HFFc6 (cell line): ENCODE results near the gene GMEB2. TPM values are rescaled to one million over a fixed set of nuclear protein-coding genes. Genes with fewer than 3 reads are reported as not detected.
"Not testable (repeated sequence)": the region's sequence is repeated elsewhere in the genome, so short reads cannot be mapped to it uniquely, and the experiment has no call there.

Experiments used
- DNase-seq: peaks from one replicate; pipeline ENCODE4 v3.0.0-alpha.2; 2018
- H3K27ac Mint-ChIP-seq: 2 replicates; pipeline ENCODE4 v1.8.0; 2020; ENCODE audit warnings: mild to moderate bottlenecking, mixed read lengths
- H3K27me3 Mint-ChIP-seq: 2 replicates; pipeline ENCODE4 v1.8.0; 2021; ENCODE audit warnings: mild to moderate bottlenecking, moderate library complexity, mixed read lengths; ENCODE audit not compliant: insufficient read depth
- H3K36me3 Mint-ChIP-seq: 2 replicates; pipeline ENCODE4 v1.8.0; 2021; ENCODE audit warnings: low read depth, mixed read lengths
- H3K4me1 Mint-ChIP-seq: 2 replicates; pipeline ENCODE4 v1.8.0; 2020; ENCODE audit warnings: low read depth, mixed read lengths
- H3K4me3 Mint-ChIP-seq: 2 replicates; pipeline ENCODE4 v1.8.0; 2020; ENCODE audit warnings: mild to moderate bottlenecking, moderate library complexity, mixed read lengths
- H3K9me3 Mint-ChIP-seq: 2 replicates; pipeline ENCODE4 v1.8.0; 2020; ENCODE audit warnings: mild to moderate bottlenecking, mixed read lengths
- CTCF ChIP-seq: fragments of 200-600 bp; sonication (generic); IDR thresholded peaks from 2 replicates; pipeline ENCODE4 v1.5.0; 2021; ENCODE audit warnings: antibody characterized with exemption, mild to moderate bottlenecking
- total RNA-seq, 6 experiments: library from RNA; stranded (reverse); fragmentation: NEBNext Ultra II Directional; extraction: Animal tissue kit (Norgen Biotek cat#: 25700); gene quantifications; 2 replicates in 1 of 6; 3 replicates in 5 of 6; pipeline ENCODE4 v1.2.3, GENCODE V29; 2021

The GMEB2 gene
- total RNA-seq, 6 experiments from 2014 or later, result 10.9 to 12.4 (median 12.0) TPM

- TF ChIP-seq CTCF, result no peak
- H3K27me3 Mint-ChIP-seq, result no peaks in the 10 kb centered on the region; the same call in 1 of the 2 replicates
- H3K9me3 Mint-ChIP-seq, result no peaks in the 10 kb centered on the region
- no peak for DNase-seq
- H3K4me3 Mint-ChIP-seq, result no peak overlapping the region
- no peaks in the 10 kb centered on the region for H3K4me1 Mint-ChIP-seq
- peaks cover 20% of the 10 kb centered on the region for H3K36me3 Mint-ChIP-seq
- no peak overlapping the region for H3K27ac Mint-ChIP-seq
These were observed 15.3 kb downstream of the GMEB2 start for GRCh38 chr20:63611646-63612045.

GRCh38 chr20:63610581-63611435, 16.1 kb downstream of the GMEB2 start:
- no peak for DNase-seq
- Mint-ChIP-seq H3K27ac (no peak overlapping the region), H3K36me3 (peaks cover 20% of the 10 kb centered on the region), H3K4me3 (no peak overlapping the region), H3K9me3 (no peaks in the 10 kb centered on the region), H3K4me1 (no peaks in the 10 kb centered on the region), H3K27me3 (no peaks in the 10 kb centered on the region; the same call in 1 of the 2 replicates)
- TF ChIP-seq CTCF, result no peak

DNA sequence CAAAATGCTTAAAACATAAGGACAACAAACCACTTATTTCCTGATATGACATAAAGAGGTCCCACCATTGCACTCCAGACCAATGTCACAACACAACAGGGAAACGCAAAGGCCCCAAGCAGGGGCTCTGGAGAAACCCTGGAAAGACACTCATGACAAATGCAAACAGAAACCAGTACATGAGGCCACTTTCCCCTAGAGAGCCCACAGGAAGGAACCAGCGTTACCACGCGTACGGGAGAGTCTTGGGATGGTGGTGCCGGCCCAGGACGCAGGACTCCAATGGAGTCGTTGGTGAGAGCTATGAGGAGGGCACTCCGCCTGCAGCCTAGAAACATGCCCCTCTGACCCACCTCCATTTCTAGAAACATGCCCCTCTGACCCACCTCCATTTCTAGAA, 20.2 kb downstream of the GMEB2 start:
- Mint-ChIP-seq H3K9me3 (no peaks in the 10 kb centered on the region), H3K27me3 (no peaks in the 10 kb centered on the region; the same call in none of the 2 replicates), H3K4me3 (no peak overlapping the region), H3K36me3 (peaks cover 8% of the 10 kb centered on the region), H3K4me1 (no peaks in the 10 kb centered on the region), H3K27ac (no peak overlapping the region)
- TF ChIP-seq CTCF, result no peak
- DNase-seq, result no peak

DNA sequence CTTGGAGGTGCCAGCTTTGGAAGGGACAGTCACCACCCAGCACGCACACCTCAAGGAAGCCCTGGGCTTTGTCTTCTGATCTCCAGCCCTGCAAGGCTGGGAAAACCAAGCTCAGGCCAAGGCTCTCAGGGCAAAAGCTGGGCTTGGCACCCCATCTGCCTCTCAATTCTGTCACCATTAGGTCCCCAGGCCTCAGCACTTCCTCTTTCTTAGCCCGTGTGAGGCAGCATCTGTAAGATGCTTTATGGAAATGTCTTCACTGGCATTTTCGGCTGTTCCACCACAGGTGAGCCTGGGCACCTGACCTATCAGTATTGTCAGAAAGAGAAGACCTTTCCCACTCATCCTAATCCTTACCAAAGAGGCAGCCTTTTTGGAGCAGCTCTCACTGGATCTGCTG, 24.6 kb downstream of the GMEB2 start:
- peaks cover 32% of the 10 kb centered on the region for H3K36me3 Mint-ChIP-seq
- H3K27me3 Mint-ChIP-seq, result no peaks in the 10 kb centered on the region; the same call in none of the 2 replicates
- H3K9me3 Mint-ChIP-seq, result no peaks in the 10 kb centered on the region
- H3K27ac Mint-ChIP-seq, result no peak overlapping the region
- no peak overlapping the region for H3K4me3 Mint-ChIP-seq
- 0 out of 2 replicates have a peak, but pooled peaks cover 5% of the 10 kb centered on the region for H3K4me1 Mint-ChIP-seq
- DNase-seq, result no peak
- no peak for TF ChIP-seq CTCF

GRCh38 chr20:63601679-63602078, 25.2 kb downstream of the GMEB2 start:
- peaks cover 32% of the 10 kb centered on the region for H3K36me3 Mint-ChIP-seq
- not testable (repeated sequence) for H3K9me3 Mint-ChIP-seq, H3K4me1 Mint-ChIP-seq, H3K27ac Mint-ChIP-seq, DNase-seq, H3K4me3 Mint-ChIP-seq, H3K27me3 Mint-ChIP-seq

DNA sequence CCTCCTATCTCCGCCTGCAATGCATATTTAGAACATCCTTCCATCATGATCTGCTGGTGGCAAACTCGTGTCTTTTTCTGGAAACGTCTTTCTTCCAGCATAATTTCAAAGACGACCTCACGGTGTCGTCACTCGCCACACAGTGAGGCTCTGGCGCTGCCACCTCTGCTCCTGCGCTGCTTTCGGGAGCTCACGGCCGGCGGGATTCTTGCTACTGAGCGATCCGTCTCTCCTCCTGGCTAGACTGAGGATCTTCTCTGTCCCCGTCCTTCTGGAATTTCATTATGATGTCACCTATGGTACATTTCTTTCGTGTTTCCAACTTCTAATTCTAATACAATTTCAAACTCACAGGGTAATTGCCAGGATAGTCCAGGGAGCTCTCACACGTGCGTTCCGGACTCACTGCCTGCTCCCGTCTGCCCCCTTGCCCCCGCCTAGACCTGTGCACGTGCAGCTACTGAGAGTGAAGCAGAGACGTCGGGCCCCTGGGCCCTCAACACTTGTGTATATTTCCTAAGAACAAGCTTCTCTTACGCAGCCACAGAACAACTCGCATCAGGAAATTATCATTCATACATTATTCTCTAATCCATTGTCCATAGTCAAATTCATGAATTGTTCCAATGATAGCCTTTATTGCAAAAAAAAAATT, 27.4 kb downstream of the GMEB2 start:
- no peak for DNase-seq
- H3K27me3 Mint-ChIP-seq, result no peaks in the 10 kb centered on the region; the same call in none of the 2 replicates
- TF ChIP-seq CTCF, result no peak
- no peak overlapping the region for H3K27ac Mint-ChIP-seq
- peaks cover 32% of the 10 kb centered on the region for H3K36me3 Mint-ChIP-seq
- no peak overlapping the region for H3K4me3 Mint-ChIP-seq
- H3K9me3 Mint-ChIP-seq, result no peaks in the 10 kb centered on the region
- 0 out of 2 replicates have a peak, but pooled peaks cover 9% of the 10 kb centered on the region for H3K4me1 Mint-ChIP-seq
